HG02678 (cell line): ENCODE measurements around the gene ELOVL6.
"Not testable (repeated sequence)": the region's sequence is repeated elsewhere in the genome, so short reads cannot be mapped to it uniquely, and the experiment has no call there.

Source experiments
- ATAC-seq: cut with Tn5 transposase; IDR thresholded peaks from one replicate; pipeline ENCODE4 v1.9.1; 2021; ENCODE audit warnings: mild to moderate bottlenecking, moderate library complexity; ENCODE audit not compliant: unreplicated experiment

ELOVL6 gene

GRCh38 chr4:110198435-110199416, at the start of gene ELOVL6:
Gene ELOVL6, minus strand, starts transcription at chr4:110198615. Its CDS starts 280 bp downstream, at chr4:110198335.
- ATAC-seq, result no peak

GRCh38 chr4:110248100-110248499, 49.7 kb upstream of the ELOVL6 start:
- ATAC-seq, result no peak

- no peak for ATAC-seq
Observed at GRCh38 chr4:110247591-110247990, 49.2 kb upstream of the ELOVL6 start.

- no peak for ATAC-seq
Observed at GRCh38 chr4:110245577-110245976, 47.2 kb upstream of the ELOVL6 start.

- no peak for ATAC-seq
Observed at GRCh38 chr4:110236324-110236723, 37.9 kb upstream of the ELOVL6 start.

- ATAC-seq, result not testable (repeated sequence)
Observed at GRCh38 chr4:110233581-110233980, 35.2 kb upstream of the ELOVL6 start.

- ATAC-seq, result no peak
Observed at GRCh38 chr4:110231869-110232268, 33.5 kb upstream of the ELOVL6 start.

- no peak for ATAC-seq
Observed at GRCh38 chr4:110229266-110229665, 30.9 kb upstream of the ELOVL6 start.

GRCh38 chr4:110224812-110225211, 26.4 kb upstream of the ELOVL6 start:
- no peak for ATAC-seq

GRCh38 chr4:110224142-110224541, 25.7 kb upstream of the ELOVL6 start:
- no peak for ATAC-seq

- ATAC-seq, result not testable (repeated sequence)
Observed at GRCh38 chr4:110218935-110219334, 20.5 kb upstream of the ELOVL6 start.

GRCh38 chr4:110217181-110217580, 18.8 kb upstream of the ELOVL6 start:
- ATAC-seq, result not testable (repeated sequence)

- ATAC-seq, result no peak
Observed at GRCh38 chr4:110216129-110216528, 17.7 kb upstream of the ELOVL6 start.

- ATAC-seq, result no peak
Observed at GRCh38 chr4:110211770-110212061, 13.3 kb upstream of the ELOVL6 start.

GRCh38 chr4:110211007-110211769, 12.8 kb upstream of the ELOVL6 start:
- peak; percentile 91 for ATAC-seq

- ATAC-seq, result no peak
Observed at GRCh38 chr4:110208419-110208818, 10.0 kb upstream of the ELOVL6 start.

- ATAC-seq, result no peak
Observed at GRCh38 chr4:110207233-110207632, 8.8 kb upstream of the ELOVL6 start.

GRCh38 chr4:110202024-110202423, 3.6 kb upstream of the ELOVL6 start:
- ATAC-seq, result no peak

- ATAC-seq, result no peak
Observed at GRCh38 chr4:110201502-110201901, 3.1 kb upstream of the ELOVL6 start.

GRCh38 chr4:110200689-110201088, 2.3 kb upstream of the ELOVL6 start:
- ATAC-seq, result no peak

GRCh38 chr4:110198049-110198434, 373 bp downstream of the ELOVL6 start:
- ATAC-seq, result no peak

GRCh38 chr4:110197529-110198042, 829 bp downstream of the ELOVL6 start:
- peak; percentile 2 for ATAC-seq
